GM18858 (cell line): ENCODE data around the gene DLG2.
"Not testable (repeated sequence)": the region's sequence is repeated elsewhere in the genome, so short reads cannot be mapped to it uniquely, and the experiment has no call there.

ENCODE experiments used
- ATAC-seq: cut with Tn5 transposase; IDR thresholded peaks from one replicate; pipeline ENCODE4 v1.9.1; 2021; ENCODE audit not compliant: unreplicated experiment

Gene DLG2

GRCh38 chr11:85627332-85627997 lies at the start of gene DLG2:
DLG2 (minus strand) TSS chr11:85627344.
- no peak for ATAC-seq

DNA sequence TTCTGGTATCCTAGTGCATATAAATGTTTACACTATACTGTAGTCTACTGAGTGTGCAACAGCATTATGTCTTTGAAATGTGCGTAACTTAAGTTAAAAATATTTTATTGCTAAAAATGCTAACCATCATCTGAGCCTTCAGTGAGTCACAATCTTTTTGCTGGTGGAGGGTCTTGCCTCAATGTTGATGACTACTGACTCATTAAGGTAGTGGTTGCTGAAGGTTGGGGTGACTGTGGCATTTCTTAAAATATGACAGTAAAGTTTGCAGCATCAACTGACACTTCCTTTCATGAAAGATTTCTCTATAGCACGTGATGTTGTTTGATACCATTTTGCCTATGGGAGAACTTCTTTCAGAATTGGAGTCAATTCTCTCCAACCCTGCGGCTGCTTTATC lies 46.2 kb upstream of the DLG2 start:
- no peak for ATAC-seq

GRCh38 chr11:85672105-85672902 lies 45.2 kb upstream of the DLG2 start:
- ATAC-seq: no peak

- ATAC-seq: not testable (repeated sequence)
Observed at GRCh38 chr11:85670949-85671663, 44.0 kb upstream of the DLG2 start.

GRCh38 chr11:85668157-85668556 lies 41.0 kb upstream of the DLG2 start:
- ATAC-seq: no peak

DNA sequence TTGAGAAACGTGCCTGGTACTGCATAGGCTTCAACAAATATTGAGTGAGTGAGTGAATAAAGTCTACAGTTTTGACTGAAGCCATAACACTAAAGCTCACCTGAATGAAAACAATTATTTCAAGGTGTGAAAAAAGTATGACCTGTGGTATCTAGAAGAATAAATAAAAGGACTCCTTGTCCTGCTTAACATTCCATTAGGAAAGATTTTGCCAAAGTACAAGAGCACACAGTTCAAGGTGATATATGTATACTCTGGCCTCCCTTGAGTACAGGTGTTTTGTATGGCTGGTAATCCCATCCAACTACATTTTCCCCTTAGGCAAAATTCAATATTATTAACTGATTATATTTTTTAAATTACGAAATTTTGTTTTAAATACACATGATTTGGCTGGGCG lies 39.5 kb upstream of the DLG2 start:
- ATAC-seq: no peak

DNA sequence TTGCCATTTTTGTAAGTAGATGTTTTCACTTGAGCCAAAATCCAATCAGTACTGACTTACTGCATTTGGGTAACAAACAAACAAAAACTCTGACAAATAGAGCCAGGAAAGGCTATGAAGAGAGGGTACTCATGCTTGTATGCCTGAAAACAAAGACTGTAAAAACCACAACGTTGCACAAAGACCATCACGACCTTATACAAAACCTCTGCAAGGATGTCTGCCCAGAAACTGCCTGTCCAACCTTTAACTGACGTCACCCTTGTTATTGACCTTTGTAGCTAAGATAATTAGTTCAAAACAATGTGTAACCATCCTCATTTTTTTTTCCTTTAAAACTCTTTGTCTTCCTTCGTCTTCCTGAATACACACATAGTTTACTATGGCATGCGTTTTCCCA lies 38.6 kb upstream of the DLG2 start:
- no peak for ATAC-seq

GRCh38 chr11:85664615-85665481 lies 37.7 kb upstream of the DLG2 start, which contains the start of gene CREBZF:
CREBZF (minus strand) TSS chr11:85665129; CDS start chr11:85664875, 254 bp downstream.
- ATAC-seq: peak; percentile 85

- ATAC-seq: peak; percentile 56
Observed at GRCh38 chr11:85663753-85664614, 36.8 kb upstream of the DLG2 start.

- no peak for ATAC-seq
Observed at GRCh38 chr11:85663080-85663752, 36.1 kb upstream of the DLG2 start.

DNA sequence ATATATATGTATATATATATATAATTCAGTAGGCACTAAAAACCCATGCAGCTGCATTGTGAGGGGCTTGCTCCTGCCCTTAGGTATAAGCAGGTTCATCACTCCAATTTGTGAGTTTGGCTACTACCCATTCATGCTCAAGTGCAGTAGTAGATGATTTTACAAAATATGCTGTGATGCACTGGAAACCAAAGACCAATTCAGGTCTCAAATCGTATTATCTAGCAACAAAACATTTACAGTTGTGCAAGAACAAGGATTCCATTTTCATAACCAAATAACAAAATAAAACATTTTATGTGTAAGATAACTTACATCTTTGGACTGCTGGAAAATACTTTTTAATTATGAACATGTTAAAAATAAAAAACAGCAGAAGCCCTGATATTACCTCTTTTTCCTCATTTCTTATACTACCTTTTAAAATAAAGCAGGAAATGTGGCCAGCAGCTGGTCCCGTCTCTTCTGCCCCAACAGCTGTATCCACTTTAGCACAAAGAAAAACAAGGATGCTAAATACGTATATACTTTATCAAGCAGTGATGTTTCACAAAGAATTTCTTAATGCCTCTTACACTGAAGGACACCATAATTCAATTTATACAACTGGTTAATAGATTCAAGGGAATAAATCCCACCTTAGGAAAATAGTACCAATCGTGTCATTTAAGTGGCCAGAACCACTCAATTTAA lies 35.0 kb upstream of the DLG2 start:
- no peak for ATAC-seq

DNA sequence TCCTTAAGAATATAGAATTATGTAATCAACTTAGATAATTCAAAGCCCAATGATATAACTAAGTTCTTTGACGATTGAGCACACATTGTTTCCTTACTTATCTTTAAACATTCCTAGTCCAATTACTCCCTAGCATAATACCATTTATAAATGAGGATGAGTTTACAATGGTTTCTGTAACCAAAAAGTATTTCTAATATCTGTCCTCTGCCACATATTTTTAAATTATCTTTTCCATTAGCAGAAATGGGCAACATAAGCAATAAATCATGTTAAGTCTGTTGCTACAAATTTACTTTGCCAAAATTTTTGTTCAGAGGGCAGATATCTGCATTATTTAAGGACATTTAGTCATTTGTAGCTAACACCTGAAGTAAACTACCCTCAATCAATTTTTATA lies 31.0 kb upstream of the DLG2 start:
- ATAC-seq: no peak

DNA sequence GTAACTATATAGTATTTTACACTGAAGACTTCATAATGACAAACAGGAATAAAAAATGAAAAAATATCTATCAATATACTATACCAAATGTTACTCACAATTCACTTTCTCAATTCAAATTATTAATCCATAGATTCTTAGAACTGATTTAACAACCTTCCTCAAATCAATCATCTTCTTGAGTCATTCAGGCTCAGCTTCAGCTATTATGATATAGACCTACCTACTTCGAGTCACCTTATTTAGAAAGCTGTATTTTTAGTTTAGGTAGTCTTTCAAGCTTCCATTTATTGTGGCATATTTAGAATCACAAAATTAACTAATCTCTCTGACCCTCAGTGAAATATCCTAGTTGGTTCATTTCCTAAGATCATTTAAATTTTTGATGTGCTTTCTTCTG lies 29.6 kb upstream of the DLG2 start:
- no peak for ATAC-seq

GRCh38 chr11:85654343-85654742 lies 27.2 kb upstream of the DLG2 start:
- ATAC-seq: not testable (repeated sequence)

DNA sequence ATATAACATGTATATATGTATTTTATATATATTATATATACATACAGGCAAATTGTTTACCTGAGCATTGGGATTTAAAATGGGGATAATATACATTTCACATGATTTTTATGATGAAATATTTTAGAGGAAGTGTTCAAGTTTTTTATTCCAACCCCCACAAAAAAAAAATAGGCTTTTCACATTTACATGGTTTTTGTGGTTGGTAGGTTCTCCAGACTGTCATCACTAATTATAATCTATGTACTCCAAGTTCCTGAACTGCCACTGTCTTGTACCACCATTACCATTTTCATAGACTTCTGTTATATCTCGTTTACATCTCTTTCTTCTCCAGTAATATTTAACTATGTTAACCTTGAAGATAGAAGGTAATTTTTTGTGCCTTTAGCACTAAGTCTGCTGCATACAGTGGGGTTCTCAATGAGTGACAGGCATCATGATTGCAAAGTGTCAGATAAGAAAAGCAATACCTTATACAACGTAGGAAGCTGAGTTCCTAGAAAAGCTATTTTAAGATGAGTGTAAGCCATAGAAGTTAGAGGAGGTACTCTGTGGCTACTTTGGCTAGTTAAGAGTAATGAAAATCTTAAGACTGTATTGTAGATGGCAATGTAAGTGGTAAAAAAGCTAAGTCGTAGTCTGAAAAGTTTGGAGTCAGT lies 25.8 kb upstream of the DLG2 start:
- no peak for ATAC-seq

GRCh38 chr11:85651118-85651517 lies 24.0 kb upstream of the DLG2 start:
- ATAC-seq: no peak

DNA sequence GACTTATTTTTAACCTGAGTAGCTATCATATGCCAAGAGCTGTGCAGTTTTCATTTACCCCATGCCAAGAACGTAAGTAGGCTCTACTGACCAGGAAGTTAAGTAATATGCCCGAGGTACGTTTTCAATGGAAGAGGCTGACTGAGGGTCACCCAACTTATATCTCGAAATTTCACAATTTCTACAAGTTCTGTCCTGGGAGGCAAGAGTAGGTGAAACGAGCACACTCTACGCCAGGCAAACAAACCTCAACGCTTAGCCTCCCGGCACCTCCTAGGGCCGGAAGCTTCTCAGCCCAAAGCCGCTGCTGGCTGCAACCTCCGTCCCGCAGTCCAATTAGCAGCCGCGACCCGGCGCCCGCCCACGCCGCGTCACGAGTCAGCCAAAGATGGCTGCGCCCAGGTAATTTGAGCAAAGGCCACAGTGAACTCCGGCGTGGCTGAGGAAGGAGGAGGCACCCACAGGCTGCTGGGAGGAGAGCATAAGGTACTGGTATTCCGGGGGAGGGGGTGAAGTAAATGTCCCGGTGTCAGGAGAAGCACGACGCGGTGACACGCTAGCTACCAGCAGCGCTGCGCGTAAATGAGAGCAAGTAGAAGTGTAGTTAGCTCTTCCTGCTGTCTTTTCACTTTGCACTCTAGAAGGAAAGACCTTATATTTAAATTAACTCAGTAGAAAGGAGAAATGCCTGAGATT lies 20.6 kb upstream of the DLG2 start, which contains the start of gene TMEM126A:
Gene TMEM126A (plus strand): TSS at position 364 of the 696 bp plus-strand sequence. CDS start 2,289 bp downstream, outside the sequence.
- ATAC-seq: peak; percentile 98
